KMS-11 (cell line): ENCODE measurements around the gene CYB561.

ENCODE experiments used
- H2AFZ ChIP-seq: fragments of 200-600 bp; sonication (generic); 2 replicates; pipeline ENCODE4 v1.6.1; 2016; ENCODE audit warnings: antibody characterized with exemption, mixed run types, low read depth
- H3K27ac ChIP-seq: fragments of 200-600 bp; sonication (generic); 2 replicates; pipeline ENCODE4 v1.6.1; 2016; ENCODE audit warnings: mild to moderate bottlenecking, mixed run types
- H3K27me3 ChIP-seq: fragments of 200-600 bp; sonication (generic); 2 replicates; pipeline ENCODE4 v1.6.1; 2017; ENCODE audit warnings: mild to moderate bottlenecking, low read depth, mixed run types, moderate library complexity; ENCODE audit not compliant: insufficient read depth
- H3K36me3 ChIP-seq: fragments of 200-600 bp; sonication (generic); 2 replicates; pipeline ENCODE4 v1.6.1; 2017; ENCODE audit warnings: mild to moderate bottlenecking, mixed run types; ENCODE audit not compliant: insufficient read depth
- H3K4me1 ChIP-seq: fragments of 200-600 bp; sonication (generic); 2 replicates; pipeline ENCODE4 v1.6.1; 2016; ENCODE audit warnings: mild to moderate bottlenecking, low read depth, mixed run types; ENCODE audit not compliant: poor library complexity, severe bottlenecking
- H3K4me2 ChIP-seq: fragments of 200-600 bp; sonication (generic); 2 replicates; pipeline ENCODE4 v1.7.0; 2016; ENCODE audit warnings: mild to moderate bottlenecking, mixed run types
- H3K4me3 ChIP-seq: fragments of 200-600 bp; sonication (generic); IDR thresholded peaks from 2 replicates; pipeline ENCODE4 v1.6.1; 2017; ENCODE audit warnings: low read depth, low read length, mixed read lengths; ENCODE audit not compliant: insufficient read depth
- H3K79me2 ChIP-seq: fragments of 200-600 bp; sonication (generic); 2 replicates; pipeline ENCODE4 v1.6.1; 2016; ENCODE audit warnings: low read depth, mixed run types; ENCODE audit not compliant: insufficient read depth
- H3K9ac ChIP-seq: fragments of 200-600 bp; sonication (generic); 2 replicates; pipeline ENCODE4 v1.6.1; 2016; ENCODE audit warnings: mild to moderate bottlenecking, mixed run types
- H4K20me1 ChIP-seq: fragments of 200-600 bp; sonication (generic); 2 replicates; pipeline ENCODE4 v1.6.1; 2016; ENCODE audit warnings: mild to moderate bottlenecking, mixed run types; ENCODE audit not compliant: insufficient read depth
- TF ChIP-seq, protein P1 (sequence below): fragments of 200-600 bp; sonication (generic); conservative IDR thresholded peaks from 2 replicates; pipeline ENCODE4 v1.6.1; 2017; ENCODE audit warnings: low read depth, mild to moderate bottlenecking, antibody characterized with exemption, low read length, moderate library complexity, mixed read lengths

Gene CYB561

DNA sequence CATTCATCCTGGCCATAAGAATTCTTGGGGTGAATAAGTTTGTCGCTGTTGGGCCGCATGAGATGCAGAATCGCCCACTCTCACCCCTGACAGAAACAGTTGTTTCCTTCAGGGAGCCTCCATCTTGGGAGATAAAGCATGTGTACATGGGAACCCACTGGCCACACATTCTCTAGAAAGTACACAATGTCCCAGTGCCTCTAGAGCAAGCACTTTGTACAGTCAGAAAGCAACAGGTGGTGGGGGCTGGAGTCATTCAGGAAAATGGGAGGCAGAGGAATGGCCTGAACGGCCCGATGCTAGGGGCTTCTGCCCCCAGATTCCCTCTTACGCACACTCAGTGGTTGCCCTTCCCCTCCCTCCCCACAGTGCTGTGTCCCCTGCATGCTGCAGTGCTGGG lies 46.8 kb upstream of the CYB561 start:
- H3K27me3 ChIP-seq, result peaks cover 79% of the 10 kb centered on the region
- no peak overlapping the region for H2AFZ ChIP-seq
- H3K79me2 ChIP-seq, result no peaks in the 10 kb centered on the region
- no peak overlapping the region for H3K4me2 ChIP-seq
- H3K9ac ChIP-seq, result no peak overlapping the region
- TF ChIP-seq, protein P1, sequence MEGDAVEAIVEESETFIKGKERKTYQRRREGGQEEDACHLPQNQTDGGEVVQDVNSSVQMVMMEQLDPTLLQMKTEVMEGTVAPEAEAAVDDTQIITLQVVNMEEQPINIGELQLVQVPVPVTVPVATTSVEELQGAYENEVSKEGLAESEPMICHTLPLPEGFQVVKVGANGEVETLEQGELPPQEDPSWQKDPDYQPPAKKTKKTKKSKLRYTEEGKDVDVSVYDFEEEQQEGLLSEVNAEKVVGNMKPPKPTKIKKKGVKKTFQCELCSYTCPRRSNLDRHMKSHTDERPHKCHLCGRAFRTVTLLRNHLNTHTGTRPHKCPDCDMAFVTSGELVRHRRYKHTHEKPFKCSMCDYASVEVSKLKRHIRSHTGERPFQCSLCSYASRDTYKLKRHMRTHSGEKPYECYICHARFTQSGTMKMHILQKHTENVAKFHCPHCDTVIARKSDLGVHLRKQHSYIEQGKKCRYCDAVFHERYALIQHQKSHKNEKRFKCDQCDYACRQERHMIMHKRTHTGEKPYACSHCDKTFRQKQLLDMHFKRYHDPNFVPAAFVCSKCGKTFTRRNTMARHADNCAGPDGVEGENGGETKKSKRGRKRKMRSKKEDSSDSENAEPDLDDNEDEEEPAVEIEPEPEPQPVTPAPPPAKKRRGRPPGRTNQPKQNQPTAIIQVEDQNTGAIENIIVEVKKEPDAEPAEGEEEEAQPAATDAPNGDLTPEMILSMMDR, result no peak
- no peaks in the 10 kb centered on the region for H3K4me1 ChIP-seq
- no peak overlapping the region for H3K27ac ChIP-seq
- H3K4me3 ChIP-seq, result no peak overlapping the region
- H4K20me1 ChIP-seq, result no peaks in the 10 kb centered on the region
- H3K36me3 ChIP-seq, result no peaks in the 10 kb centered on the region

DNA sequence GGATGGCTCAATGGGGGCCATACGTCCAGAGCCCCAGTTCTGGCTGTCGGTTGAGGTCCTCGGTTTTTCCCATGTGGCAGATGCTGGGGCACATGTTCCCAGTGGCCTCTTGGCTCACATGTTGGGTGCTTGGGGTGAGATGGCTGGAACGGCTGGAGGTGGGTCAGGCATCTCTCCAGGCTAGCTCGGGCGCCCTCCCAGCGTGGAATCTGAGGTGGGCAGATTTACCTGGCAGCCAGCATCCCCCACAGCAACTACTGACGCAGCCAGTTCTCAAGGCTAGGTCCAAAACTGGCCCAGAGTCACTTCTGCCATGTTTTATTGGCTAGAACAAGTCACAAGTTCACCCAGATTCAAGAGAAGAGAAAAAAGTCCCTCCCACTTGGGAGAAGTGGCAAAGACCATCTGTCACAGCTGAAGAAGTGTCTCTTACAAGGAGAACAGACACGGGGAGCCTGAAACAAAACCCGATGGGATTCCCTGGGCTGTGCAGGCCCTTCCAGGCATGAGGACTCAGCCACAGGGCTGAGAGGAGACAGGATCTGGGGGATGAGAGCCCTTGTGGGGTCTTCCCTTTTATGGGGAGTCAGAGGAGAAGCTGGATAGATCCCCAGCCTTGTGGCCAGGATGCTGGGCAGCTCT lies 46.0 kb upstream of the CYB561 start:
- Histone ChIP-seq H4K20me1 (no peaks in the 10 kb centered on the region), H2AFZ (no peak overlapping the region), H3K27ac (no peak overlapping the region), H3K4me3 (no peak overlapping the region), H3K9ac (no peak overlapping the region), H3K36me3 (no peaks in the 10 kb centered on the region), H3K27me3 (peaks cover 83% of the 10 kb centered on the region), H3K79me2 (no peaks in the 10 kb centered on the region), H3K4me2 (no peak overlapping the region), H3K4me1 (no peaks in the 10 kb centered on the region)
- TF ChIP-seq, protein P1, result no peak

DNA sequence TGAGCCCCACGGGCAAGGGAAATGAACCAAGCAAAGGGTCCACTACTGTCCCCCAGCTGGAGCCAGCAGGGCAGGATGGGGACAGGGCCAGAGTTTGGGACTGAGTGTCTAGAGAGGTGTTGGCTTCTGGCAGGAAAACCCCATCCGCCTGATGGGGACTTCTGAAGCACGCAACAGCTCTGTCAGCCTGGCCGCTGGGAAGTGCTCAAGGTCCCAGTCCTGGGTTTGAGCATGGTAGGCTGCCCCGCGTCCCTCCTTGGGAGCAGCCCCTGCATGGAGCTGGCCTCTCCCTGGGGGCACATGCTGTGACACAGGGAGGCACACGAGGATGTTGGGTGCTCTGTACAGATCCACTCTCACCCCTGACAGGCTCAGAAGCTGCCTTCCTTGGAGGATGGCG lies 45.3 kb upstream of the CYB561 start:
- Histone ChIP-seq H3K27ac (no peak overlapping the region), H3K79me2 (no peaks in the 10 kb centered on the region), H2AFZ (no peak overlapping the region), H3K4me3 (no peak overlapping the region), H3K4me1 (no peaks in the 10 kb centered on the region), H4K20me1 (no peaks in the 10 kb centered on the region), H3K36me3 (no peaks in the 10 kb centered on the region), H3K27me3 (peaks cover 83% of the 10 kb centered on the region), H3K9ac (no peak overlapping the region), H3K4me2 (no peak overlapping the region)
- TF ChIP-seq, protein P1, result no peak

DNA sequence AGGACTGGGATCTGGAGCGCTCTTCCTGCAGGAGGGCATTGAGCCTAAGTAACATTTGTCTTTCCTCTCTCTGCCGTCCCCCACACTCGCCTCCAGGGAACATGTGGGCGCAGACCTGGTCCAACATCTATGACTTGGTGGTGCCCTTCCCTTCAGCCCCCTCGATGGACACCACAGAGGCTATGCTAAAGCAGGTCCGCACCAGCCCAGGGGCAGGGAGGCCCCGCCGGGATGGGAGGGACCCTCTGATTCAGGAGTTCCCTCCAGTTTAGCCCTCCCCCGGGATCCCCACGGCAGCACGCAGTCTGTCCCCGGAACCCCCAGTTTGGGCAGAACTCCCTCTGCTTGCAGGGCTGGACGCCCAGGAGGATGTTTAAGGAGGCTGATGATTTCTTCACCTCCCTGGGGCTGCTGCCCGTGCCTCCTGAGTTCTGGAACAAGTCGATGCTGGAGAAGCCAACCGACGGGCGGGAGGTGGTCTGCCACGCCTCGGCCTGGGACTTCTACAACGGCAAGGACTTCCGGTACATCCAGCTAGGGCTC lies 44.8 kb upstream of the CYB561 start:
- H3K27me3 ChIP-seq, result peaks cover 87% of the 10 kb centered on the region
- H3K27ac ChIP-seq, result no peak overlapping the region
- H3K4me1 ChIP-seq, result no peaks in the 10 kb centered on the region
- no peak overlapping the region for H3K4me2 ChIP-seq
- TF ChIP-seq, protein P1, result no peak
- no peaks in the 10 kb centered on the region for H3K36me3 ChIP-seq
- no peaks in the 10 kb centered on the region for H4K20me1 ChIP-seq
- H2AFZ ChIP-seq, result no peak overlapping the region
- H3K4me3 ChIP-seq, result no peak overlapping the region
- no peak overlapping the region for H3K9ac ChIP-seq
- H3K79me2 ChIP-seq, result no peaks in the 10 kb centered on the region
